H9 (cell line): Measurements from ENCODE around the gene PET100. TPM values are rescaled to one million over a fixed set of nuclear protein-coding genes. Genes with fewer than 3 reads are reported as not detected.

Experiments
- DNase-seq: peaks from one replicate; pipeline ENCODE4 v3.0.0-alpha.2; 2017
- H2AFZ ChIP-seq: one replicate; pipeline ENCODE4 v1.6.1; 2013; ENCODE audit warnings: mild to moderate bottlenecking, low read length, control low read depth, moderate library complexity
- H2AK5ac ChIP-seq: 2 replicates; pipeline ENCODE4 v1.6.1; 2013; ENCODE audit warnings: low read length, control low read depth, mixed read lengths; ENCODE audit not compliant: insufficient read length
- H2BK120ac ChIP-seq: one replicate; pipeline ENCODE4 v1.6.1; 2013; ENCODE audit warnings: low read depth, mild to moderate bottlenecking, low read length, control low read depth, inconsistent platforms; ENCODE audit not compliant: poor library complexity, severe bottlenecking
- H2BK12ac ChIP-seq: 2 replicates; pipeline ENCODE4 v1.6.1; 2013; ENCODE audit warnings: low read length, control low read depth, mixed read lengths, low read depth; ENCODE audit not compliant: insufficient read length
- H2BK15ac ChIP-seq: 2 replicates; pipeline ENCODE4 v1.6.1; 2013; ENCODE audit warnings: low read depth, low read length, control low read depth
- H2BK20ac ChIP-seq: one replicate; pipeline ENCODE4 v1.6.1; 2013; ENCODE audit warnings: low read depth, mild to moderate bottlenecking, low read length, control low read depth, inconsistent platforms; ENCODE audit not compliant: poor library complexity, severe bottlenecking
- H2BK5ac ChIP-seq: 2 replicates; pipeline ENCODE4 v1.6.1; 2013; ENCODE audit warnings: low read length, control low read depth, mixed read lengths; ENCODE audit not compliant: insufficient read length
- H3K14ac ChIP-seq: 2 replicates; pipeline ENCODE4 v1.6.1; 2013; ENCODE audit warnings: low read length, control low read depth; ENCODE audit not compliant: insufficient read depth
- H3K18ac ChIP-seq: 2 replicates; pipeline ENCODE4 v1.6.1; 2013; ENCODE audit warnings: low read depth, mild to moderate bottlenecking, mixed read lengths, low read length, control low read depth; ENCODE audit not compliant: insufficient read length
- H3K23ac ChIP-seq: 2 replicates; pipeline ENCODE4 v1.6.1; 2013; ENCODE audit warnings: low read length, control low read depth, mixed read lengths, low read depth; ENCODE audit not compliant: insufficient read length
- H3K23me2 ChIP-seq: 2 replicates; pipeline ENCODE4 v1.6.1; 2013; ENCODE audit warnings: low read depth, mild to moderate bottlenecking, mixed read lengths, low read length, control low read depth; ENCODE audit not compliant: insufficient read length, poor library complexity, severe bottlenecking
- H3K27ac ChIP-seq: 2 replicates; pipeline ENCODE4 v1.5.1; 2013; ENCODE audit warnings: low read length, control low read depth, mixed read lengths, low read depth; ENCODE audit not compliant: insufficient read length
- H3K27me3 ChIP-seq: 2 replicates; pipeline ENCODE4 v1.6.1; 2013; ENCODE audit warnings: low read length, control low read depth, inconsistent platforms; ENCODE audit not compliant: insufficient read depth
- H3K4ac ChIP-seq: 2 replicates; pipeline ENCODE4 v1.6.1; 2013; ENCODE audit warnings: low read depth, mild to moderate bottlenecking, control low read depth, inconsistent platforms, low read length, moderate library complexity
- H3K4me1 ChIP-seq: 2 replicates; pipeline ENCODE4 v1.6.1; 2013; ENCODE audit warnings: low read length, control low read depth, inconsistent platforms; ENCODE audit not compliant: insufficient read depth
- H3K4me2 ChIP-seq: 2 replicates; pipeline ENCODE4 v1.6.1; 2013; ENCODE audit warnings: low read length, control low read depth, mixed read lengths; ENCODE audit not compliant: insufficient read length, insufficient read depth
- H3K56ac ChIP-seq: 2 replicates; pipeline ENCODE4 v1.6.1; 2013; ENCODE audit warnings: low read depth, mild to moderate bottlenecking, mixed read lengths, low read length, control low read depth; ENCODE audit not compliant: insufficient read length
- H3K79me1 ChIP-seq: 2 replicates; pipeline ENCODE4 v1.6.1; 2013; ENCODE audit warnings: low read depth, mild to moderate bottlenecking, moderate library complexity, low read length, control low read depth, inconsistent platforms; ENCODE audit not compliant: insufficient read depth, poor library complexity, severe bottlenecking
- H3K79me2 ChIP-seq: 2 replicates; pipeline ENCODE4 v1.6.1; 2013; ENCODE audit warnings: low read length, control low read depth, inconsistent platforms; ENCODE audit not compliant: insufficient read depth
- H3K9ac ChIP-seq: 2 replicates; pipeline ENCODE4 v1.6.1; 2013; ENCODE audit warnings: low read length, control low read depth, mixed read lengths; ENCODE audit not compliant: insufficient read length; ENCODE audit errors: extremely low read depth
- H3K9me3 ChIP-seq: one replicate; pipeline ENCODE4 v1.6.1; 2013; ENCODE audit warnings: low read depth, low read length, inconsistent platforms; ENCODE audit not compliant: control insufficient read depth
- H3T11ph ChIP-seq: one replicate; pipeline ENCODE4 v1.6.1; 2013; ENCODE audit warnings: mild to moderate bottlenecking, low read length, control low read depth, inconsistent platforms
- H4K20me1 ChIP-seq: one replicate; pipeline ENCODE4 v1.6.1; 2013; ENCODE audit not compliant: control insufficient read depth, insufficient read length, insufficient read depth
- H4K5ac ChIP-seq: 2 replicates; pipeline ENCODE4 v1.6.1; 2013; ENCODE audit warnings: low read depth, mild to moderate bottlenecking, mixed read lengths, low read length, control low read depth; ENCODE audit not compliant: insufficient read length
- H4K8ac ChIP-seq: replicated peaks from 2 replicates; pipeline ENCODE4 v1.6.1; 2013; ENCODE audit warnings: low read length, control low read depth, mixed read lengths, low read depth; ENCODE audit not compliant: insufficient read length
- H4K91ac ChIP-seq: 2 replicates; pipeline ENCODE4 v1.6.1; 2013; ENCODE audit warnings: low read depth, mild to moderate bottlenecking, moderate library complexity, mixed read lengths, low read length, control low read depth; ENCODE audit not compliant: insufficient read length
- H3K27ac Mint-ChIP-seq, 3 experiments: 2 replicates in 2 of 3; 3 replicates in 1 of 3; pipeline ENCODE4 v1.8.0; 2020 to 2021; ENCODE audit warnings: mixed read lengths in 3 of 3, mild to moderate bottlenecking in 1 of 3, moderate library complexity in 1 of 3
- H3K27me3 Mint-ChIP-seq: 2 replicates; pipeline ENCODE4 v1.8.0; 2021; ENCODE audit warnings: low read depth, mild to moderate bottlenecking, moderate library complexity, mixed read lengths
- H3K36me3 Mint-ChIP-seq, 3 experiments: 2 replicates in 2 of 3; 3 replicates in 1 of 3; pipeline ENCODE4 v1.8.0; 2020 to 2021; ENCODE audit warnings: low read depth in 3 of 3, mixed read lengths in 3 of 3; ENCODE audit not compliant: insufficient read depth in 1 of 3
- H3K4me1 Mint-ChIP-seq, 2 experiments: 2 replicates each; pipeline ENCODE4 v1.8.0; 2020; ENCODE audit warnings: mixed read lengths in 2 of 2
- H3K4me3 Mint-ChIP-seq, 2 experiments: 2 replicates in 1 of 2; 3 replicates in 1 of 2; pipeline ENCODE4 v1.8.0; 2020 to 2021; ENCODE audit warnings: mild to moderate bottlenecking in 2 of 2, mixed read lengths in 2 of 2, moderate library complexity in 1 of 2
- H3K9me3 Mint-ChIP-seq, 2 experiments: 2 replicates in 1 of 2; 3 replicates in 1 of 2; pipeline ENCODE4 v1.8.0; 2020; ENCODE audit warnings: mild to moderate bottlenecking in 2 of 2, mixed read lengths in 2 of 2, moderate library complexity in 1 of 2
- WGBS: extraction: QIAGEN DNeasy Blood & Tissue Kit; methylation state at CpG from one replicate; pipeline ENCODE4 v1.1.7; 2013; ENCODE audit warnings: missing lambda C conversion rate, low lambda C conversion rate, mixed read lengths; ENCODE audit not compliant: insufficient read length; ENCODE audit errors: extremely low coverage; 5-methylcytosine and 5-hydroxymethylcytosine counted together
- total RNA-seq: library from RNA; stranded (reverse); gene quantifications from 2 replicates; pipeline ENCODE4 v1.2.1, GENCODE V29; 2021
- TF ChIP-seq, protein P1 (sequence below): fragments of 200-600 bp; sonication (generic); conservative IDR thresholded peaks from 3 replicates; pipeline ENCODE4 v1.8.0; 2021; ENCODE audit warnings: antibody characterized with exemption, mild to moderate bottlenecking

Gene PET100
- total RNA-seq, 1 experiment from 2014 or later = 129 TPM

DNA sequence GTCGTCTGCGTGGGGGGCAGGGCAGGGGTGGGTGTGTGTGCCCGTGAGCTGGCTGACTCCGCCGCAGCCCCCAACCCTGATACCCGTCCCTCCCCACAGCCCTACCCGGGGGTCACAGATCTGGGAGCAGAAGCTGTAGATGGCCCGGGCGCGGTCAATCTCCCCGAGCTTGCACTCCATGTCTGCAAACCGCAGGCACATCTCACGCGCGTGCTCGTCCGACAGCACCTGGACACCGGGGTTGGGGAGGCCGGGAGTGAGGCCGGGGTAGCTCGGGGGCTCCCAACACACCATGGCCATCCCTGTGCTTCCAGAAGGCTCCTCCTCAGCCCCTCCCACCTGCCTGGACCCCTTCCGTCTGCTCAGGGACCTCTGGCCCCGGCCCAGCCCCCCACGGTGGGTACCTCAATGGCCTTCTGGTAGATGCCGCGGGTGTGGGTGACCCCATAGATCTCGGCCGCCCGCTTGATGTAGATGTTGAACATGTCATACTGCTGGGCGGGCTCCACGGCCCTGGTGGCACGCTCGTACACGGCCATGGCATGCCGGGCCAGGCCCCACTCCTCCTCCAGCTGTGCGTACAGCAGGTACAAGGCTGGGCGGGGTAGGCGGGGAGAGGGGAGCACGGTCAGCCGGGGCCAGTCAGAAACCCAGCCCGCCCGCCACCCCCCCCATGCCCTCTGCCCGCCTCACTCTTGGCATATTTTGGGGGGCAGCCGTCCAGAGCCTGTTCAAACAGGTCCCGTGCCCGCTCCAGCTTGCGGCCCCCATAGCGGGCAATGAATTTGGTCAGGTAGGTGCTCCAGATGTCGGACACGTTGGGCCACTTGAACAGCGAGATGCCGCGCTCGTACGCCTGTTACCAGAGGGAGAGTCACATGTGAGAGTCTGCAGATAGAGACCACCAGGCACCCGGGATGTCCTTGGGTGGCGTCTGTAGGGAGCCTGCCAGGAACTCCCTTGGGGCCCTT is 8.9 kb upstream of the PET100 start:
- H3K27ac Mint-ChIP-seq = no peak overlapping the region
- TF ChIP-seq, protein P1, sequence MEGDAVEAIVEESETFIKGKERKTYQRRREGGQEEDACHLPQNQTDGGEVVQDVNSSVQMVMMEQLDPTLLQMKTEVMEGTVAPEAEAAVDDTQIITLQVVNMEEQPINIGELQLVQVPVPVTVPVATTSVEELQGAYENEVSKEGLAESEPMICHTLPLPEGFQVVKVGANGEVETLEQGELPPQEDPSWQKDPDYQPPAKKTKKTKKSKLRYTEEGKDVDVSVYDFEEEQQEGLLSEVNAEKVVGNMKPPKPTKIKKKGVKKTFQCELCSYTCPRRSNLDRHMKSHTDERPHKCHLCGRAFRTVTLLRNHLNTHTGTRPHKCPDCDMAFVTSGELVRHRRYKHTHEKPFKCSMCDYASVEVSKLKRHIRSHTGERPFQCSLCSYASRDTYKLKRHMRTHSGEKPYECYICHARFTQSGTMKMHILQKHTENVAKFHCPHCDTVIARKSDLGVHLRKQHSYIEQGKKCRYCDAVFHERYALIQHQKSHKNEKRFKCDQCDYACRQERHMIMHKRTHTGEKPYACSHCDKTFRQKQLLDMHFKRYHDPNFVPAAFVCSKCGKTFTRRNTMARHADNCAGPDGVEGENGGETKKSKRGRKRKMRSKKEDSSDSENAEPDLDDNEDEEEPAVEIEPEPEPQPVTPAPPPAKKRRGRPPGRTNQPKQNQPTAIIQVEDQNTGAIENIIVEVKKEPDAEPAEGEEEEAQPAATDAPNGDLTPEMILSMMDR = no peak

More for the DNA sequence above, 8.9 kb upstream of the PET100 start:
- Histone ChIP-seq H3K27ac (no peak overlapping the region), H2BK15ac (no peak overlapping the region), H3K23ac (no peak overlapping the region), H3K14ac (no peak overlapping the region), H4K20me1 (no peaks in the 10 kb centered on the region), H3T11ph (no peak overlapping the region), H4K8ac (no peak overlapping the region), H2BK120ac (no peak overlapping the region), H2BK12ac (no peak overlapping the region), H3K9ac (no peak overlapping the region), H2BK5ac (no peak overlapping the region), H3K4me1 (no peaks in the 10 kb centered on the region), H3K9me3 (no peaks in the 10 kb centered on the region), H3K79me2 (no peaks in the 10 kb centered on the region), H3K4me2 (no peak overlapping the region), H3K18ac (no peak overlapping the region), H4K5ac (no peak overlapping the region), H3K79me1 (no peaks in the 10 kb centered on the region), H4K91ac (no peak overlapping the region), H3K27me3 (peaks cover 2% of the 10 kb centered on the region; the same call in 1 of the 2 replicates), H2AK5ac (no peak overlapping the region), H3K4ac (no peak overlapping the region), H3K23me2 (no peaks in the 10 kb centered on the region), H2AFZ (no peak overlapping the region), H3K56ac (no peak overlapping the region), H2BK20ac (no peak overlapping the region)
- H3K27me3 Mint-ChIP-seq = no peaks in the 10 kb centered on the region
- H3K36me3 Mint-ChIP-seq = peaks cover 31 to 52% (median 52%) of the 10 kb centered on the region in 3 experiments
- H3K9me3 Mint-ChIP-seq = no peaks in the 10 kb centered on the region
- H3K4me1 Mint-ChIP-seq = no peaks in the 10 kb centered on the region
- H3K4me3 Mint-ChIP-seq = no peak overlapping the region
- WGBS = no CpG with 5 or more reads among the region's 57 CpGs
- DNase-seq = no peak
